NOMO-1 (cell line): Measurements from ENCODE around the gene VRK2.
A peak's percentile ranks its signal among the peaks of the same experiment; 100 is the strongest.
"Not testable (repeated sequence)": the region's sequence is repeated elsewhere in the genome, so short reads cannot be mapped to it uniquely, and the experiment has no call there.

Experiments used
- DNase-seq, 2 experiments: peaks; one replicate each; lab custom pipeline; 2025; ENCODE audit not compliant: unreplicated experiment in 2 of 2; lab: John Stamatoyannopoulos, UW

The VRK2 gene

DNA sequence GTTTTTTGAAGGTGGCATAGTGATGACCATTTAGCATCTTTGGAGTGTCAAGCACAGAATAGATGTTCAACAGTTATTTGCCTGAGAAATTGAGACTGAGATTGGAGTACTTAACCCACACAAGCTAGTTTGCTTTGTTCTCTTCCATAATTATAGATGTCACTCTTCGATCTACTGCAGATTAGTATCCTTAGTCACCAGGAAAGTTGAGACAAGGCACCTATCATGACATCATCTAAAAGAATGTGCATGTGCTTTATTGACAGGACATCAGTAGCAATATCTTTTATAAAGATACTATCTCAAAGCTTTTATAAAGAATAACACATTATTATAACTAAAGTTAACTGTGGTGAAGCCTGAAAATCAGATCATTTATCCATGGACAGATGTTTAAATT is 6.4 kb downstream of the VRK2 start:
- DNase-seq, result no peak

DNA sequence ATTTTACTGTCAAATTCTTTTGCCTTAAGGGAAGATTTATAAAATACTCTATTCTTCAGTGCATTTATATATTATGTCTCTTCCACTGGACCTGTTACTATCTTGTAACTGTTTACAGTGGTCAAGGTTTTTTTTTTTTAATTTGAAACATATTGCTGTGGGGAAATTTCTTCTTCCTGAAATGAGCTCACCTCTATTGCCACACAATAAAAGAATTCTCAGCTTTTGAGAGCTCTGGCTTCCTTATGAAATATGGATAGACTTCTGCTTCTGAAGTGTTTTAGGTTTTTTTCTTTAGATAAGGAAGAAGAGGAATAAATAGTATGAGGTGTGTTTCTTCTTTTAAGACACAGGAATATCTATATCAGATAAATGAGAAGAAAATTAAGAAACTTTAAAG is 7.7 kb downstream of the VRK2 start:
- peak in 1 of 2 experiments; percentile 35 for DNase-seq

DNA sequence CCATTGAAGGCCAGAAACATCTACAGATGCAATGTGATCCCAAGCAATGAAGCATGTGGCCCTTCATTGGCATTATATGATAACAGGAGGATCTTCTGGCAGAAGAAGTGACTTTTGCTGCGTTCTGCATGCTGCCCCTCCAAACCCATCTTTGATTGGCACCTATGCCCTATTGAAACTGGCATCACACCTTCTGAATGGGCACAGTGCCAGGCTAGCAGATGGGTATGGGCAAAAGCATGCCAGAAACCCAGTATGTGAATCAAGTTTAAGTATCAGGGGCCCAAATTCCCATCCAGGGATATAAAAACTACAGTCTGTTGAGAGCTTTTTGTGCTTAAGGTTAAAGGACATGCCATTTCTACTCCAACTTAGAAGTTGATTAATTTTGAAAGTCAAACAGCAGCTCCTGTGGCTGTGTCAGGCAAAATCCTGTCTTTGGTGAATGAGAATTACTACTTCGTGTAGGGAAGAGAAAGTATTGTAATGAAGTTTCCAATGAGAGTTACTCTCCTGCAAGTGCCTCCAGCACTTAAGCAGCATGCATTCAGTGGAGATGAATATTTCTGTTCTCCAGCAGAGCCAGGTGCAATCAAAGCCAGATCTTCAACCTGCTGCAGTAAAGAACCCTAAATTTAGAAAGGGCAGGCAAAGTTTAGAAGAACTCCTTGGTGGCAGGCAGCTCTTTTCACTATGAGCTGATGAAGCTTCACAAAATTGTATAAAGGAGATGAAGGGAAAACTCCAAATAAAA is 8.6 kb downstream of the VRK2 start:
- DNase-seq, result no peak

DNA sequence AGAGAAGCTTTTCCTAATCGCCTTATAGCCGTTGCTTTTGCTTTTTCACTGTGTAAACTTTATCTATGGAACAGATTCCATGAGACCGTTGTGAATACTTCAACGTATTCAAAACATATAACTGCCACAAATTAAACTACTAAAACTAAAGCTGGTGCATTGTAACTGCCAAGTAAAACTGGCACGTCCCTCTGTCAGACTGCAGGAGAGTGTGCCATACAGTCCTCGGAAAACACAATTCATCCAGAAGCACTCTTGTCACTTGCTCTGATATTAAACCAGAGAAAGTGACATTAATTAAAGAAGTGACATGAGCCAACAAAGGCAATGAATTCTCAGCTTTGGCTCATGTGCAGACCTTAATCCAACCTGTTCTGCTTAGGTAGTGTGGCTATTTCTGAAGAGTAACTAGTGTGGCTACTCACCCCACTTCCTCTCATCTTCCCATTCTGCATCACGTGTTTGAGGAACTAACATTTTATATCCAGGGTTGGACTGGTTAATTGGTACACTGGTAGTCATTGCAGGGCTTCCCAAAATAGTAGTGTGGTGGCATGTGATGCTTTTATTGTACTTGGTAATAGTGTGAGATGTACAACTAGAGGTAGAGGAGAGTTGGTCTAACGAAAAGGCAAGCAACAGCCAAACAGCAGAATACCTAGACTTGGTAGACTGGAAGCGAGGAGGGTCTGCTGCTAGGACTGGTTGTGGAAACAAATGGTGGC is 9.7 kb downstream of the VRK2 start:
- DNase-seq, result no peak

- DNase-seq, result no peak
Measured at GRCh38 chr2:58057707-58058530, 11.3 kb downstream of the VRK2 start.

DNA sequence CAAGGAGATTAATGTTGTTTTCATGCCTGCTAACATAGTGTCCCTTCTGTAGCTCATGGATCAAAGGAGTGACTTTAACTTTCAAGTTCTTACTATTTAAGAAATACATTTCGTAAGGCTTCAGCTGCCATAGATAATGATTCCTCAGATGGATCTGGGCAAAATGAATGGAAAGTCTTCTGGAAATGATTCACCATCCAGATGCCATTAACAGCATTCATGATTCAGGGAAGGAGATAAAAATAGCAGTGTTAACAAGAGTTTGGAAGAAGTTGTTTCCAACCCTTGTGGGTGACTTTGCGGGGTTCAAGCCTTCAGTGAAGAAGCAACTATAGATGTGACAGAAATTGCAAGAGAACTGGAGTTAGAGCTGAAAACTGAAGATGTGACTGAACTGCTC is 17.0 kb downstream of the VRK2 start:
- DNase-seq, result no peak

- DNase-seq, result no peak
Measured at GRCh38 chr2:58064086-58064485, 17.5 kb downstream of the VRK2 start.

DNA sequence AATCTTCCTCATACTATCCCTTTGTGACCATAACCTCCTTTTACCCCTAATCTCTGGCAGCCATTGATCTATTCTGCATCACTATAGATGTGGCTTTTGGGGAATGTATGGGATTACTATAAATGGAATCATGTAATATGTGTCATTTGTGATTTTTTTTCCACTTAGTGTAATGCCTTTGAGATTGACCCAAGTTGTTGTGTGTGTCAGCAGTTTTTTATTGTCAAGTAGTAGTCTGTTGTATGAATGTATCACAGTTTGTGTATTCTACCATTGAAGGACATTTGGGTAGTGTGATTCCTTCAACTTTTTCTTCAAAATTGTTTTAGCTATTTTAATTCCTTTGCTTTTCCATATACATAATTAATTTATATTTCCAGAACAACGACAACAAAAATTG is 18.6 kb downstream of the VRK2 start:
- DNase-seq, result no peak

GRCh38 chr2:58067001-58067400 is 20.4 kb downstream of the VRK2 start:
- DNase-seq, result no peak

- DNase-seq, result no peak
Measured at GRCh38 chr2:58070765-58071164, 24.2 kb downstream of the VRK2 start.

DNA sequence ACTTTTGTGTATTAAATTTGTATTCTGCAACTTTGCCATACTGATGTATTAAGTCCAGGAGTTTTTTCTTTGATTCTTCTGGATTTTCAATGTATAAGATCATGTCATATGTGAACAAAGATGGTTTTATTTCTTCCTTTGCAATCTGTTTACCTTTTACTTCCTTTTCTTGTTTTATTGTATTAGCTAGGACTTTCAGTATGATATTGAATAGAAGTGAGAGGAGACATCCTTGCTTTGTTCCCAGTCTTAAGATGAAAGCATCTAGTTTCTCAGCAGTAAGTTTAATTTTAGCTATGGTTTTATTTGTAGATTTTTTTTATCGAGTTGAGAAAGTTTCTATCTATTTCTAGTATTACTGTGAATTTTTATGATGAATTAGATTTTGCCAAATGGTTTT is 25.5 kb downstream of the VRK2 start:
- no peak for DNase-seq

DNA sequence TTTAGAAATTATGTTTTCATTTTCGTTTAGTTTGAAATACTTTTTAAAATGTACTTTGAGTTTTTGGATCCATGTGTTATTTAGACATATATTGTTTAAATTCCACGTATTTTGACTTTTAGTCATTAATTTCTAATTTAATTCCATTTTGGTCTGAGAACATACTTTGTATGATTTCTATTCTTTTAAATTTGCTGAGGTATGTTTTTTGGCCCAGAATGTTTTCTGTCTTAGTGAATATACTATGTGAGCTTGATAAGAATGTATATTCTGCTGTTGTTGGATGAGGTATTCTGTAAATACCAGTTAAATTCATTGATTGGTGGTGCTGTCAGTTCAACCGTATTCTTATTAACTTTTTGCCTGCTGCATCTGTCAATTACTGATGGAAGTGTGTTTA is 26.4 kb downstream of the VRK2 start:
- DNase-seq, result no peak

DNA sequence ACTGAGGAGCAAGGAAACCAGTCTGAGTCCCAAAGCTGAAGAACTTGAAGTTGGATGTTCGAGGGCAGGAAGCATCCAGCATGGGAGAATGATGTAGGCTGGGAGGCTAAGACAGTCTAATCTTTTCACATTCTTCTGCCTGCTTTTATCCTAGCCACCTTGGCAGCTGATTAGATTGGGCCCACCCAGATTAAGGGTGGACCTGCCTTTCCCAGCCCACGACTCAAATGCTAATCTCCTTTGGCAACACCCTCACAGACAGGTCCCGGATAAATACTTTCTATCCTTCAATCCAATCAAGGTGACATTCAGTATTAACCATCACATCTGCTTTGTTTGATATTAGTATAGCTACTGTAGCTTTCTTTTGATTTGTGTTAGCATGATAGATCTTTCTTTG is 27.1 kb downstream of the VRK2 start:
- DNase-seq, result no peak

- no peak for DNase-seq
Measured at GRCh38 chr2:58081000-58081399, 34.4 kb downstream of the VRK2 start.

DNA sequence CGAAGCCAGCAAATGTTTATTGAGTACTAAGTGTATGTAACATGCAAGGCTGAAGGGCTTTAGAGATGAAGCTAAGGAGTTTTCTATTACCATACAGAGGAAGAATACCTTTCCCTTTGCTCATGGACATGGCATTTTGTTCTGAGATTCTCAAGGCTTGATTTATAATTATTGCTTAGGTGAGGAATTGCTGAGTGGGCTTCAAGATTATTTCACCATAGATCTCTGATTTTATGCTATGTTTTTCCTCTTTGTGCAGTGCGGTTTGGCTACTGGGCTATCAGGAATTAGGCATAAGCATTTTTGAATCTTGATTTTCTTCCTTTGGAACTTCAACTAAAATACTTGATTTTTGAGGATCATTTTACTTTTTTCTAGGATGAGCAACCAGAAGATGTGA is 42.5 kb downstream of the VRK2 start:
- no peak for DNase-seq

- not testable (repeated sequence) for DNase-seq
Measured at GRCh38 chr2:58092772-58093171, 46.2 kb downstream of the VRK2 start.

- DNase-seq, result no peak
Measured at GRCh38 chr2:58097025-58097424, 50.4 kb downstream of the VRK2 start.

GRCh38 chr2:58098254-58099095 is 51.9 kb downstream of the VRK2 start:
- DNase-seq, result no peak

DNA sequence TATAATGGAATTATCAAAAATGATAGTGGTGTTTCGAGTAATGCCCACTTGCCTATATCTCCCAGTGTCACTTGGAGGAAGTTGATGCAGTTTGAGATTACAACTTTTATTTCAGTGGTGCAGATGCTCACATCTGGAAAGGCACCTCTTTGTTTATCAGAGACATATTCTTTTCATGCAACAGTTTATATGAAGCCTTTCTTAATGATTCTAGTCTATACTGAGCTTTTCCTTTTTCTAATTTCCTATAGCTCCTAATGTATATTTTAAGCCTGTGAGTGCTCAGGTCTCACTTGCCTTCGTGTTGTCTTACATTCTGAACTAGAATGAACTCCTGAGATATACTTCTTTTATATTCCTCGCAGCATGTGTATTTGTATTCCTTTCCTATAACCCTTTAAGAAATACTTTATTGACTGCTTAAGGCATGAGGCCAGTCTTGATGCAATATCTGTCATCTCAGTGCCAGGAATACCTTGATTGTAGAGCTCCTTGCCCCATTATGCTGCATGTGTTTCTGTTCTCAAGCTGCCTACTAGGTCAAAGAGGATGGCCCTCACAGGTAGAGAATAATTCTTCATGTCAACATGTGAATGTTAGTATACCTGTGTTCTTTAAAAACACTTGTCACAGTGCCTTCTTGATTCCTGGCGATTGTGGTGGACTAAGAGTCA is 52.6 kb downstream of the VRK2 start:
- no peak for DNase-seq

GRCh38 chr2:58101500-58101899 is 54.9 kb downstream of the VRK2 start:
- no peak for DNase-seq
